ENCODE data around the gene CFDP1.

CFDP1 gene

DNA sequence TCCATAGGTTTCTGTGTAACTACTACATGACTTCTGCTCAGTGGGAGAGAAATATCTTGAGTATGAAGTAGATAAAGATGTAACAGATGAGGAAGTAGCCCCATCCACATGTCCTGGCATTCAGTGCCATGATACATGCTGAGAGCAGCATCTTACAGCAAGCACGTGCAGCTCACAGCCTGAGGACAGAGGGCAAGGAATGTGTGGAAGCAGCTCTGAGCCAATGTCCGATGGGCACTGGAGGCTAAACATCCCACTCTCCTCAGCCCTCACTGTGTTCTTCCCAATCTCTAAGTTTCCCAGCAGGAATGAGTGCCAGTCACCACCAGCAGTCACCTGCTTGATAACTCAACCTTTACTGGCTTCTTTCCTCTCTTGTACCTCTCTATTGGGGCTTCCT is 40.4 kb downstream of the CFDP1 start:
- no peak overlapping the region for H3K4me3 ChIP-seq (ENCODE audit: low read depth, low read length)
- no peak for DNase-seq (ENCODE audit: low read depth)
- TF ChIP-seq, protein P1, sequence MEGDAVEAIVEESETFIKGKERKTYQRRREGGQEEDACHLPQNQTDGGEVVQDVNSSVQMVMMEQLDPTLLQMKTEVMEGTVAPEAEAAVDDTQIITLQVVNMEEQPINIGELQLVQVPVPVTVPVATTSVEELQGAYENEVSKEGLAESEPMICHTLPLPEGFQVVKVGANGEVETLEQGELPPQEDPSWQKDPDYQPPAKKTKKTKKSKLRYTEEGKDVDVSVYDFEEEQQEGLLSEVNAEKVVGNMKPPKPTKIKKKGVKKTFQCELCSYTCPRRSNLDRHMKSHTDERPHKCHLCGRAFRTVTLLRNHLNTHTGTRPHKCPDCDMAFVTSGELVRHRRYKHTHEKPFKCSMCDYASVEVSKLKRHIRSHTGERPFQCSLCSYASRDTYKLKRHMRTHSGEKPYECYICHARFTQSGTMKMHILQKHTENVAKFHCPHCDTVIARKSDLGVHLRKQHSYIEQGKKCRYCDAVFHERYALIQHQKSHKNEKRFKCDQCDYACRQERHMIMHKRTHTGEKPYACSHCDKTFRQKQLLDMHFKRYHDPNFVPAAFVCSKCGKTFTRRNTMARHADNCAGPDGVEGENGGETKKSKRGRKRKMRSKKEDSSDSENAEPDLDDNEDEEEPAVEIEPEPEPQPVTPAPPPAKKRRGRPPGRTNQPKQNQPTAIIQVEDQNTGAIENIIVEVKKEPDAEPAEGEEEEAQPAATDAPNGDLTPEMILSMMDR (IDR thresholded peaks at IDR 0.05; ENCODE audit: low read depth, low read length, missing control alignments): no peak
- in situ Hi-C loops (cut with HindIII; ENCODE audit: low sequenced_read_pairs): loop anchor here (25.0 kb wide), 1 partner anchor 156 kb away; no protein-coding TSS in a partner anchor

DNA sequence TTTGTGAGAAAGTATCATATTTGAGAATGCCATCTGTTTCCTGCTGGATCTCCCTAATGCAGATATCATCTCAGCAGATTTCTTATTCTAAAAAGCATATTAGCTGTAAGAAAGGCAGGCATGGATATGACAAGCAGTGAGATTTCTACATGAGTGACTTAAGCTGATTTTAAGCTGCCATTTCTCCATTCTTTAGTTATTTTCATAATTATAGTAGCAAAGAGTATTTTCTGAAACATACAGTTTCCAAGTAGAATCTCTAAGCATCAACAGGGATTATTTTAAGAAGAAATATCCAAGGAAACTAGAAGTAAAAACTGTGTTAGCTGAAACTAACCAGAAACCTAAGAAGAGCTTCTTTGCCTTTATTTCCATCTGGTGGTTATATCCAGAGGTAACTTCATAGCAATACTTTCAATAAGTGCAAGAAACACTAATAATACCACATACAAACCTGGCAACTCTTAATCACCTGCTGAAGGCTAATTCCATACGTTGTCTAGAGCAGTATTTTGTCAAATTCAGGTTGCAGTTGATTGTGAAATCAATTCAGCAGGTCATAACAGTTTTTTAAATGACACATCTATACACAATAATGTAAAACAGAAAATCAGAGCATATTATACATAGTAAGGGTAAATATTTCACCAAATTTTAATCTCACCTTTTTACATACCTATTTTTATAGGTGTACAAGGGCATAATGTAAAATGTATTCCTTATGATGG is 42.2 kb downstream of the CFDP1 start:
- TF ChIP-seq, protein P1 (IDR thresholded peaks at IDR 0.05; ENCODE audit: low read depth, low read length, missing control alignments): no peak
- in situ Hi-C loops (cut with HindIII; ENCODE audit: low sequenced_read_pairs): loop anchor here (25.0 kb wide), 1 partner anchor 154 kb away; no protein-coding TSS in a partner anchor

DNA sequence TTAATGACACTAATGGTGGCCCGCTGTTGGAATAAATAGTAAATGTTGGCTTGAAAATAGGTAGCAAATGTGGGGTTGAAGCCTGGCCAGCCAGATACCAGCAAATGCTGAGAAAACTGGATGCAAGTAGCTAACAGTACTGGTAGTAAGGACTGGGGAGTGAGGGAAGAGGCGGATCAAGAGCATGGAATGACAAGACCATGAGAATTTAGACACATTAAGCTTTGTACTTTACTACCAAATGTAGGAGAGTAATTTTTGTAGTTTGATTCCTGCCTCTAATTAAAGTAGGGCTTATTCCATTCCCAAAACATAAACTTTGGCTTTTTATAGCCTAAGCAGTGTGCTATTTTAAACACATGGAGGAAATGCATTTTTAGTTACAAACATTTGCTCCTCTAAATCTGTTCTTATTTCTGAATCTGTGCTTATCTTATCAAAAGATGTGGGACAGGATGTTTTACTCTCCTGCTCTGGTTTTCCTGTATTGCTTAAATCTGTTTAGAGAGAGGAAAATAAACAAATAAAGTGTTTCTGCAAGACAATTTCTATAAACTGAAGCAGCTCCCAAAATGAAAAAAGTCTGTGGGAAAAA is 44.1 kb downstream of the CFDP1 start:
- in situ Hi-C loops (cut with HindIII; ENCODE audit: low sequenced_read_pairs): loop anchor here (25.0 kb wide), 1 partner anchor 152 kb away; no protein-coding TSS in a partner anchor
- TF ChIP-seq, protein P1 (IDR thresholded peaks at IDR 0.05; ENCODE audit: low read depth, low read length, missing control alignments): no peak
- no peak overlapping the region for H3K4me3 ChIP-seq (ENCODE audit: low read depth, low read length)
- DNase-seq (ENCODE audit: low read depth): no peak

More for the DNA sequence above, 42.2 kb downstream of the CFDP1 start:
- H3K4me3 ChIP-seq (ENCODE audit: low read depth, low read length): no peak overlapping the region
- DNase-seq (ENCODE audit: low read depth): no peak

DNA sequence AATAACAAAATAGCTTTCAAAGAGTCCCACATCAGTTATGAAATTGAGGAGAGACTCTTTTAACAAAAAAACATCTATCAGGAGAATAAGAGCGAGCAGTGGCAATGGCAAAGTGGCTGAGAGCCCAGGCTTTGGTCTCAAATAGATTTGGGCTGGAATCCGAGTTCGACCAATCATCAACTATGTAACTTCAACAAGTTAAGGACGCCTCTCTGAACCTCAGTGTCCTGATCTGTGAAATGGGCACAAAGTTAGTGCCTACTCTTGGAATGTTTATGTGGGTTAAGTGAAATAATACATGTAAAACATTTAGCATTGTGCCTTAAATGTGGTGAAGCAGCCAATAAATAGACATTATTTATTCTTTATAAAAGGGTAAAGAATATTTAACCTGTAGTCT is 45.4 kb downstream of the CFDP1 start:
- no peak for DNase-seq (ENCODE audit: low read depth)
- TF ChIP-seq, protein P1 (IDR thresholded peaks at IDR 0.05; ENCODE audit: low read depth, low read length, missing control alignments): no peak
- H3K4me3 ChIP-seq (ENCODE audit: low read depth, low read length): no peak overlapping the region
- in situ Hi-C loops (cut with HindIII; ENCODE audit: low sequenced_read_pairs): loop anchor here (25.0 kb wide), 1 partner anchor 151 kb away; no protein-coding TSS in a partner anchor

DNA sequence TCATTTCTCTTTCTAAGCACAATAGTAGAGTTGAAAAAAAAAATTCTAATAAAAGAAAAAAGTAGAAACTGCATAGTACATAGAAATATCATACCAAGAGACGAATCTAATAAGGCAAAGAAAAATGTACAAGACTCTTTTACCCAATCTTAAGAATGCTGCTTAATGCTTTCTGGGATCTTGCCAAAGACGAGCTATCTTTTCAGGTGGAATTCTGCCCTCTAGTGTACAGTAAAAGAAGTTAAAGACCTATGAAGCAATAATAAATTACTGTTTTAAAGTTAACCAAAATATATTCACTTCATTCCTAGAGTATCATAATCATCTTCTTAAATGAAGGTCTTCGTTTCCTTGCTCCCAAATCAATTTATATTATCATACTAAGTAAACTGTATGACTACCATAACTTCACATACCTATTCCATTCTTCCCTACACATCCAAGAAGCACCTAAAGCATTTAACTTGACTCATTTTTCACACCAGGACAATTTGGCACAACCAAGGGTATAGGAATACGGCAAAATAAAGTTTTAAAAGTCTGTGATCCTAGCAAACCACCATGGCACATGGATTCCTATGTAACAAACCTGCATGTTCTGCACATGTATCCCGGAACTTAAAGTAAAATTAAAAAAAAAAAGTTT is 47.7 kb downstream of the CFDP1 start:
- H3K4me3 ChIP-seq (ENCODE audit: low read depth, low read length): no peak overlapping the region
- peak; percentile 92 for DNase-seq (ENCODE audit: low read depth)
- in situ Hi-C loops (cut with HindIII; ENCODE audit: low sequenced_read_pairs): loop anchor here (25.0 kb wide), 1 partner anchor 148 kb away; no protein-coding TSS in a partner anchor
- TF ChIP-seq, protein P1 (IDR thresholded peaks at IDR 0.05; ENCODE audit: low read depth, low read length, missing control alignments): no peak

DNA sequence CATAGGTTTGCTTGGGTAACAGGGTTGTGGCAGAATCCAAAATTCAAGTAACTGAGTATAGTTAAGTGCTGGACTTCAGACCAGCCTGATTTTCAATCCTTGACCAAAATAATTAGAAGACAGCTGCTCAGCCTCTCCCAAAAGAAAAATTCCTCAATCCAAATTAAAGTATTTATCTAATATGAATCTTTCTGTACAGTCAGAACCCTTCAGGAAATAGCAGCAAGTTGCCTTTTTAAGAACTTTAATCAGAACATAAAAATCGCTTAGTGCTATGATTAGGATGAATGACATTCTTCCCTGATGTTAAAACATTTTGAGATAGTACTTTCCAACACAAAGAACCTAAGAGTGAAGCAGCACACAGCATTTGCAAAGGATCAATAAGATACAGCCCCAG is 50.2 kb downstream of the CFDP1 start:
- no peak overlapping the region for H3K4me3 ChIP-seq (ENCODE audit: low read depth, low read length)
- TF ChIP-seq, protein P1 (IDR thresholded peaks at IDR 0.05; ENCODE audit: low read depth, low read length, missing control alignments): no peak
- DNase-seq (ENCODE audit: low read depth): no peak
- in situ Hi-C loops (cut with HindIII; ENCODE audit: low sequenced_read_pairs): loop anchor here (25.0 kb wide), 1 partner anchor 146 kb away; no protein-coding TSS in a partner anchor
